ENCODE data around the gene AGA.

The AGA gene

GRCh38 chr4:177385576-177386277, 56.5 kb downstream of the AGA start:
- DNase-seq = no peak

- DNase-seq = no peak
Measured at GRCh38 chr4:177384856-177385397, 57.3 kb downstream of the AGA start.

- DNase-seq = no peak
Measured at GRCh38 chr4:177381762-177382310, 60.4 kb downstream of the AGA start.
